Measurements from ENCODE around the gene PLEKHM3. TPM values are rescaled to one million over a fixed set of nuclear protein-coding genes. Genes with fewer than 3 reads are reported as not detected.

Gene PLEKHM3
- total and polyA plus RNA-seq, 4 donors: 3.0 to 18.3 (median 5.5) TPM

DNA sequence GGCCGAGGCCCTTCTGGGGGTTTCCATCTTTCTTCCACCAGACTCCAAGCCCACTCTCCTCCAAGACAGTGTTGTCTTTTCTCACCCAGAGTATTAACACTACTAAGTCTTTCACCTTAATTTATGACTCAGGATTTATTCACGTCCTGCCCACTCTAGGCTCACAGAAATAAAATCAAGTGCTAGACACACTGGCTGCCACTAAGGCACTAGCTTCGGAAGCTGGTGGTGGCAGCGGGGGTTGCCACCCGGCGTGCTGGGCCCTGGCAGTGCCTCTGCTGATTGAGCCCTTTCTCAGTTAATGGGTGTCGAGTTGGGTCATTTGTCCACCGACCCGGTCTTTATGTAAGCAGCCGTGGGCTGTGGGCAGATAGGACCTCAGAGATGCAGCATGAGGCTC is 162.0 kb downstream of the PLEKHM3 start:
- no peaks in the 10 kb centered on the region for H3K27me3 ChIP-seq (ENCODE audit: control insufficient read depth in 4 of 4, insufficient read depth in 4 of 4, low read length in 3 of 4)
- no peak for DNase-seq (ENCODE audit: low spot score)
- no peak for TF ChIP-seq MAX (IDR thresholded peaks at IDR 0.05)
- 95% methylated on average over 10 of the region's 10 CpGs for WGBS
- no peak overlapping the region for H3K9ac ChIP-seq (ENCODE audit: low read depth in 1 of 2, low read length in 2 of 2)
- H3K36me3 ChIP-seq (ENCODE audit: control insufficient read depth in 4 of 4, insufficient read depth in 3 of 4, low read depth in 1 of 4, low read length in 3 of 4): no peaks in the 10 kb centered on the region
- H3K4me1 ChIP-seq (ENCODE audit: control insufficient read depth in 4 of 4, insufficient read depth in 4 of 4, low read length in 3 of 4): peaks cover 6 to 13% (median 10%) of the 10 kb centered on the region in 4 donors
- H3K4me3 ChIP-seq (ENCODE audit: low read depth in 1 of 3, low read length in 3 of 3): no peak overlapping the region
- H3K27ac ChIP-seq (ENCODE audit: low read depth in 1 of 2, low read length in 2 of 2): no peak overlapping the region
- H3K9me3 ChIP-seq (ENCODE audit: control insufficient read depth in 4 of 4, low read length in 3 of 4): no peaks in the 10 kb centered on the region

DNA sequence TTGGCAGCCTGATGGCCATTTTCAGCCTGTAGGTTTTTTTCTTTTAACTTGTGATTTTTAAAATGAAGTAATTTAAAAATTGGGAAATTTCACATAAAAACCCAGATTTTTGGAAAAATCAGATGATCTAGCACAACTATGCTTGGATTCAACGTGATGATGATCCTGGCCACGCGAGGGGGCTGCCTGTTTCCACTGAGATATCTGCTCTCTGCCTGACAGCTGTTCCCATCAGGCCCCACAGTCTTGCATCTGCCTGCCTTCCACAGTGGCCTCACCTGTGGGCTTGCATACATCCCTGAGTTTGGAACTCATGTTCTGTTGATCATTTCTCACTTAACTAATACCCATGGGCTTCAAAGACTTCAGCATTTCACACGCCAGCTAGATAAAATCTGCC is 163.5 kb downstream of the PLEKHM3 start:
- Histone ChIP-seq H3K36me3 (ENCODE audit: control insufficient read depth in 4 of 4, insufficient read depth in 3 of 4, low read depth in 1 of 4, low read length in 3 of 4) (no peaks in the 10 kb centered on the region), H3K4me3 (ENCODE audit: low read depth in 1 of 3, low read length in 3 of 3) (no peak overlapping the region), H3K27me3 (ENCODE audit: control insufficient read depth in 4 of 4, insufficient read depth in 4 of 4, low read length in 3 of 4) (no peaks in the 10 kb centered on the region), H3K4me1 (ENCODE audit: control insufficient read depth in 4 of 4, insufficient read depth in 4 of 4, low read length in 3 of 4) (peaks cover 6 to 11% (median 8%) of the 10 kb centered on the region in 4 donors), H3K27ac (ENCODE audit: low read depth in 1 of 2, low read length in 2 of 2) (no peak overlapping the region), H3K9ac (ENCODE audit: low read depth in 1 of 2, low read length in 2 of 2) (no peak overlapping the region), H3K9me3 (ENCODE audit: control insufficient read depth in 4 of 4, low read length in 3 of 4) (no peaks in the 10 kb centered on the region)
- no peak for TF ChIP-seq FOXA1 (IDR thresholded peaks at IDR 0.05)
- TF ChIP-seq, protein P1, sequence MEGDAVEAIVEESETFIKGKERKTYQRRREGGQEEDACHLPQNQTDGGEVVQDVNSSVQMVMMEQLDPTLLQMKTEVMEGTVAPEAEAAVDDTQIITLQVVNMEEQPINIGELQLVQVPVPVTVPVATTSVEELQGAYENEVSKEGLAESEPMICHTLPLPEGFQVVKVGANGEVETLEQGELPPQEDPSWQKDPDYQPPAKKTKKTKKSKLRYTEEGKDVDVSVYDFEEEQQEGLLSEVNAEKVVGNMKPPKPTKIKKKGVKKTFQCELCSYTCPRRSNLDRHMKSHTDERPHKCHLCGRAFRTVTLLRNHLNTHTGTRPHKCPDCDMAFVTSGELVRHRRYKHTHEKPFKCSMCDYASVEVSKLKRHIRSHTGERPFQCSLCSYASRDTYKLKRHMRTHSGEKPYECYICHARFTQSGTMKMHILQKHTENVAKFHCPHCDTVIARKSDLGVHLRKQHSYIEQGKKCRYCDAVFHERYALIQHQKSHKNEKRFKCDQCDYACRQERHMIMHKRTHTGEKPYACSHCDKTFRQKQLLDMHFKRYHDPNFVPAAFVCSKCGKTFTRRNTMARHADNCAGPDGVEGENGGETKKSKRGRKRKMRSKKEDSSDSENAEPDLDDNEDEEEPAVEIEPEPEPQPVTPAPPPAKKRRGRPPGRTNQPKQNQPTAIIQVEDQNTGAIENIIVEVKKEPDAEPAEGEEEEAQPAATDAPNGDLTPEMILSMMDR (IDR thresholded peaks at IDR 0.05; ENCODE audit: low read depth, low read length, missing input control): no peak
- TF ChIP-seq FOXA2 (IDR thresholded peaks at IDR 0.05): no peak
- TF ChIP-seq RXRA (IDR thresholded peaks at IDR 0.05): no peak
- no peak for TF ChIP-seq RAD21 (IDR thresholded peaks at IDR 0.05)
- TF ChIP-seq SP1 (IDR thresholded peaks at IDR 0.05): no peak
- no peak for TF ChIP-seq NR2F2 (IDR thresholded peaks at IDR 0.05)
- no peak for TF ChIP-seq REST (IDR thresholded peaks at IDR 0.05)
- TF ChIP-seq GABPA (IDR thresholded peaks at IDR 0.05 in 1 of 2, conservative IDR thresholded peaks at IDR 0.05 in 1 of 2): no peak
- no peak for TF ChIP-seq HNF4G (IDR thresholded peaks at IDR 0.05)
- TF ChIP-seq, protein P2, sequence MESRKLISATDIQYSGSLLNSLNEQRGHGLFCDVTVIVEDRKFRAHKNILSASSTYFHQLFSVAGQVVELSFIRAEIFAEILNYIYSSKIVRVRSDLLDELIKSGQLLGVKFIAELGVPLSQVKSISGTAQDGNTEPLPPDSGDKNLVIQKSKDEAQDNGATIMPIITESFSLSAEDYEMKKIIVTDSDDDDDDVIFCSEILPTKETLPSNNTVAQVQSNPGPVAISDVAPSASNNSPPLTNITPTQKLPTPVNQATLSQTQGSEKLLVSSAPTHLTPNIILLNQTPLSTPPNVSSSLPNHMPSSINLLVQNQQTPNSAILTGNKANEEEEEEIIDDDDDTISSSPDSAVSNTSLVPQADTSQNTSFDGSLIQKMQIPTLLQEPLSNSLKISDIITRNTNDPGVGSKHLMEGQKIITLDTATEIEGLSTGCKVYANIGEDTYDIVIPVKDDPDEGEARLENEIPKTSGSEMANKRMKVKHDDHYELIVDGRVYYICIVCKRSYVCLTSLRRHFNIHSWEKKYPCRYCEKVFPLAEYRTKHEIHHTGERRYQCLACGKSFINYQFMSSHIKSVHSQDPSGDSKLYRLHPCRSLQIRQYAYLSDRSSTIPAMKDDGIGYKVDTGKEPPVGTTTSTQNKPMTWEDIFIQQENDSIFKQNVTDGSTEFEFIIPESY (IDR thresholded peaks at IDR 0.05): no peak
- TF ChIP-seq HNF4A (conservative IDR thresholded peaks at IDR 0.05): no peak
- TF ChIP-seq MAX (IDR thresholded peaks at IDR 0.05): no peak
- TF ChIP-seq TAF1 (conservative IDR thresholded peaks at IDR 0.05): no peak
- TF ChIP-seq YY1 (IDR thresholded peaks at IDR 0.05): no peak
- no peak for TF ChIP-seq ATF3 (IDR thresholded peaks at IDR 0.05)
- WGBS: 95% methylated on average over 4 of the region's 4 CpGs
- DNase-seq (ENCODE audit: low spot score): no peak

Data from liver (tissue), 9 donors.